ENCODE data around the gene PCDHB8.
"Not testable (repeated sequence)": the region's sequence is repeated elsewhere in the genome, so short reads cannot be mapped to it uniquely, and the experiment has no call there.

PCDHB8 gene

DNA sequence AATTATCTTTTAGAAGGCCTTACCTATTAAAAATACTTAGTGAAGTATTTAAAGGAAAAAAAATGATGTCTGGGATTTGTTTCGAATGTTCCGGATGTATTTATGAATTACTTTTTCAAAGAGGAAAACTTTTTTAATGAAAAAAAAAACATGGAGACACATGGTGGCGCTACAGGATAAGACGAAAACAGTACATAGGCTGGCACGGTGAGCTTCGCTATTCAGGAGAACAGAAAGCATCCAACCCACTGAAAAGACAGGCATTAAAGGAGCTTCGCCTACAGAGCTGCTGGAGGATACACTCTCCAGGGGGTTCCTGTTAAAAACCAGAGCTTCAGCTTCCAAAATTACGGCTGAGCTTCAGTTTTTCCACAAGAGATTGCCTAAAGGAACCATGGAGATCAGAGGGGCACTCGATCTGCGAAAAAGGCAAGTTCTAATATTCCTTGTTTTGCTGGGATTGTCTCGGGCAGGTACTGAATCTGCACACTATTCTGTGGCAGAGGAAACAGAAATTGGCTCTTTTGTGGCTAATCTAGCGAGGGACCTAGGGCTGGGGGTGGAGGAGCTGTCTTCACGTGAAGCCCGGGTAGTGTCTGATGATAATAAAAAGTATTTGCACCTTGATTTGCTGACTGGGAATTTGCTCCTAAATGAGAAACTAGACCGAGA lies 45.7 kb downstream of the PCDHB8 start, which contains the start of gene PCDHB14:
Gene PCDHB14, plus strand, starts transcription at position 232 of the 672 bp plus-strand sequence. Its CDS starts 163 bp downstream, at position 395.
- in situ Hi-C loops (cut with MboI; ENCODE audit: low sequenced_read_pairs), result no loop called here

DNA sequence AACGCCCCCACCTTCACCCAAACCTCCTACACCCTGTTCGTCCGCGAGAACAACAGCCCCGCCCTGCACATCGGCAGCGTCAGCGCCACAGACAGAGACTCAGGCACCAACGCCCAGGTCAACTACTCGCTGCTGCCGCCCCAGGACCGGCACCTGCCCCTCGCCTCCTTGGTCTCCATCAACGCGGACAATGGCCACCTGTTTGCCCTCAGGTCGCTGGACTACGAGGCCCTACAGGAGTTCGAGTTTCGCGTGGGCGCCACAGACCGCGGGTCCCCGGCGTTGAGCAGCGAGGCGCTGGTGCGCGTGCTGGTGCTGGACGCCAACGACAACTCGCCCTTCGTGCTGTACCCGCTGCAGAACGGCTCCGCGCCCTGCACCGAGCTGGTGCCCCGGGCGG lies 47.3 kb downstream of the PCDHB8 start:
- in situ Hi-C loops (cut with MboI; ENCODE audit: low sequenced_read_pairs), result not testable (repeated sequence)

DNA sequence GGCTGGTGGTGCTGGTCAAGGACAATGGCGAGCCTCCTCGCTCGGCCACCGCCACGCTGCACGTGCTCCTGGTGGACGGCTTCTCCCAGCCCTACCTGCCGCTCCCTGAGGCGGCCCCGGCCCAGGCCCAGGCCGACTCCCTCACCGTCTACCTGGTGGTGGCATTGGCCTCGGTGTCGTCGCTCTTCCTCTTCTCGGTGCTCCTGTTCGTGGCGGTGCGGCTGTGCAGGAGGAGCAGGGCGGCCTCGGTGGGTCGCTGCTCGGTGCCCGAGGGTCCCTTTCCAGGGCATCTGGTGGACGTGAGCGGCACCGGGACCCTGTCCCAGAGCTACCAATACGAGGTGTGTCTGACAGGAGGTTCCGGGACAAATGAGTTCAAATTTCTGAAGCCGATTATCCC lies 47.8 kb downstream of the PCDHB8 start:
- in situ Hi-C loops (cut with MboI; ENCODE audit: low sequenced_read_pairs), result not testable (repeated sequence)
